ENCODE measurements around the gene EIPR1. TPM values are rescaled to one million over a fixed set of nuclear protein-coding genes. Genes with fewer than 3 reads are reported as not detected.

The EIPR1 gene
- total and polyA plus RNA-seq, 2 donors (not counting 3 experiments of a cell fraction or from before 2014, with no cell fraction given) = 30.8 to 57.3 TPM

- Histone ChIP-seq H3K27me3 (ENCODE audit: control insufficient read depth in 2 of 2, insufficient read depth in 2 of 2, low read length in 2 of 2) (no peaks in the 10 kb centered on the region), H2AFZ (ENCODE audit: low read depth, low read length) (no peak overlapping the region), H3K4me2 (ENCODE audit: insufficient read depth, low read length) (no peak overlapping the region), H3K9ac (replicated peaks; ENCODE audit: extremely low read depth, insufficient read depth, low read length) (no peak overlapping the region), H3K4me1 (ENCODE audit: control insufficient read depth, extremely low read depth, insufficient read depth, low read length) (peaks cover under 1% of the 10 kb centered on the region), H3K79me2 (ENCODE audit: control insufficient read depth, insufficient read depth, low read length) (no peaks in the 10 kb centered on the region), H3K36me3 (ENCODE audit: control insufficient read depth in 2 of 2, extremely low read depth in 1 of 2, insufficient read depth in 2 of 2, low read length in 2 of 2) (no peaks in the 10 kb centered on the region), H3K4me3 (replicated peaks in 1 of 3; ENCODE audit: insufficient read depth in 1 of 3, low read depth in 1 of 3, low read length in 3 of 3) (no peak overlapping the region), H3K27ac (ENCODE audit: insufficient read depth, low read depth, low read length) (no peak overlapping the region), H3K9me1 (replicated peaks; ENCODE audit: control insufficient read depth, extremely low read depth, insufficient read depth, low read length) (no peaks in the 10 kb centered on the region), H3K9me3 (replicated peaks; ENCODE audit: control insufficient read depth, insufficient read depth, low read length) (no peaks in the 10 kb centered on the region), H4K20me1 (replicated peaks; ENCODE audit: control insufficient read depth, extremely low read depth, insufficient read depth, low read length) (no peaks in the 10 kb centered on the region)
- DNase-seq (ENCODE audit: low read depth, low spot score) (no peak), FAIRE-seq (no peak)
- no peak for TF ChIP-seq POLR2A (IDR thresholded peaks at IDR 0.05; ENCODE audit: low read depth, low read length)
- no peak for TF ChIP-seq MYC (IDR thresholded peaks at IDR 0.05; ENCODE audit: low read depth, low read length)
- TF ChIP-seq POLR2AphosphoS5 (IDR thresholded peaks at IDR 0.05; ENCODE audit: insufficient read depth, low read depth, low read length) = no peak
- TF ChIP-seq JUN (IDR thresholded peaks at IDR 0.05; ENCODE audit: borderline replicate concordance, insufficient read depth, insufficient read length, low read depth) = no peak
- TF ChIP-seq GATA2 (IDR thresholded peaks at IDR 0.05; ENCODE audit: insufficient read depth, insufficient read length, low read depth, low read length) = no peak
- TF ChIP-seq FOS (IDR thresholded peaks at IDR 0.05; ENCODE audit: borderline replicate concordance, insufficient read depth, low read length) = no peak
- no peak for TF ChIP-seq EZH2 (IDR thresholded peaks at IDR 0.05; ENCODE audit: borderline replicate concordance, low read depth, low read length, severe bottlenecking)
- TF ChIP-seq CTCF (IDR thresholded peaks at IDR 0.05; ENCODE audit: extremely low read depth in 1 of 2, insufficient read depth in 1 of 2, low read depth in 1 of 2, low read length in 2 of 2) = no peak
- TF ChIP-seq MAX (IDR thresholded peaks at IDR 0.05; ENCODE audit: insufficient read depth, insufficient read length) = no peak
- ChIA-PET CTCF (interaction anchor here (1.1 kb wide), 1 partner anchor 12 kb away, joined by 3 read pairs; no protein-coding TSS in a partner anchor), POLR2A (no interaction called here)
- BruUV-seq (replicated peaks) = no TSS peak
- intact Hi-C loops (cut with micrococcal nuclease) = no loop called here
- dilution Hi-C loops (cut with MboI; ENCODE audit: extremely low pct_ligation_motif_present, low sequenced_read_pairs) = no loop called here
Observed at GRCh38 chr2:3298191-3298590, 79.4 kb downstream of the EIPR1 start.
